Transverse colon (tissue), 4 donors: ENCODE measurements around the gene DMRTC2. TPM values are rescaled to one million over a fixed set of nuclear protein-coding genes. Genes with fewer than 3 reads are reported as not detected.

Experiments used
- DNase-seq: peaks from one replicate; pipeline ENCODE4 v3.0.0-alpha.2; 2019
- H3K27ac ChIP-seq, 4 donors: fragments of 200-600 bp; sonication (generic); 2 replicates each; pipeline ENCODE4 v1.5.1; 2016 to 2018; ENCODE audit warnings: inconsistent platforms in 4 of 4
- H3K27me3 ChIP-seq: fragments of 200-600 bp; sonication (generic); 2 replicates; pipeline ENCODE4 v1.5.1; 2017; ENCODE audit warnings: inconsistent platforms
- H3K36me3 ChIP-seq, 4 donors: fragments of 200-600 bp; sonication (generic); 2 replicates each; pipeline ENCODE4 v1.5.1; 2017 to 2019; ENCODE audit warnings: inconsistent platforms in 4 of 4
- H3K4me1 ChIP-seq, 4 donors: fragments of 200-600 bp; sonication (generic); 2 replicates each; pipeline ENCODE4 v1.5.1; 2017 to 2020; ENCODE audit warnings: inconsistent platforms in 4 of 4
- H3K4me3 ChIP-seq, 4 donors: fragments of 200-600 bp; sonication (generic); 1 replicate in 1 of 4; 2 replicates in 3 of 4; pipeline versions ENCODE4 v1.5.1 to v1.6.1; 2017 to 2019; ENCODE audit warnings: inconsistent platforms in 4 of 4
- H3K9me3 ChIP-seq, 2 donors: fragments of 200-600 bp; sonication (generic); 2 replicates each; pipeline ENCODE4 v1.5.1; 2017 to 2019; ENCODE audit warnings: inconsistent platforms in 2 of 2
- CTCF ChIP-seq, 5 experiments: fragments of 200-600 bp in 3 of 5; fragments of 450-650 bp in 2 of 5; sonication (generic) in 3 of 5; IDR thresholded peaks; 1 replicate in 2 of 5; 2 replicates in 3 of 5; pipeline ENCODE4 v1.5.1; 2016 to 2017; ENCODE audit warnings: antibody characterized with exemption in 5 of 5, inconsistent platforms in 3 of 5, mild to moderate bottlenecking in 2 of 5, moderate library complexity in 1 of 5
- EP300 ChIP-seq: sonication (generic); formaldehyde crosslinking; IDR thresholded peaks from one replicate; pipeline ENCODE4 v1.6.1; 2017; ENCODE audit warnings: antibody characterized with exemption, low read depth
- POLR2A ChIP-seq: fragments of 450-650 bp; IDR thresholded peaks from one replicate; pipeline ENCODE4 v1.6.1; 2016; ENCODE audit warnings: antibody characterized with exemption, mild to moderate bottlenecking, moderate library complexity
- POLR2AphosphoS5 ChIP-seq, 3 donors: sonication (generic); formaldehyde crosslinking; IDR thresholded peaks; one replicate each; pipeline ENCODE4 v1.6.1; 2016; ENCODE audit warnings: antibody characterized with exemption in 3 of 3
- WGBS, 2 donors: methylation state at CpG; one replicate each; pipeline ENCODE4 v1.1.5; 2018; ENCODE audit warnings: low coverage in 1 of 2; 5-methylcytosine and 5-hydroxymethylcytosine counted together
- in situ Hi-C, 4 donors: fragments of 200-750 bp; cut with MboI; loops; one replicate each; pipeline versions ENCODE4 v1.15.0 to v1.15.1; 2017; ENCODE audit warnings: low sequenced_read_pairs in 3 of 4, low pct_ligation_motif_present in 1 of 4, low pct_unique_long_range_greater_than_20kb in 1 of 4
- intact Hi-C: fragments of 100-400 bp; cut with DNase I; formaldehyde crosslinking; loops from one replicate; pipeline ENCODE4 v1.15.1; 2023; ENCODE audit warnings: low total_unique reads
- total RNA-seq, 4 donors: library from RNA; depleted of rRNA; stranded (reverse); fragments of >200 nt; gene quantifications; one replicate each; pipeline ENCODE4 v1.1.0, GENCODE V29; 2016

Gene DMRTC2
- total RNA-seq, 4 donors from 2014 or later, result not detected

GRCh38 chr19:41859213-41859617, 14.4 kb downstream of the DMRTC2 start:
- H3K4me3 ChIP-seq, result peak overlapping the region in 2 of 4 donors; percentile 72 to 92
- no peak for TF ChIP-seq EP300
- TF ChIP-seq POLR2A, result no peak
- TF ChIP-seq POLR2AphosphoS5 (IDR thresholded peaks at IDR 0.05), result no peak
- TF ChIP-seq CTCF (IDR thresholded peaks at IDR 0.05), result no peak
- no peak for DNase-seq
- no peaks in the 10 kb centered on the region for H3K27me3 ChIP-seq
- peaks cover 0 to 16% (median 8%) of the 10 kb centered on the region in 4 donors for H3K36me3 ChIP-seq
- peak overlapping the region; percentile 93 to 97 (median 95) for H3K27ac ChIP-seq
- H3K4me1 ChIP-seq, result peaks cover 26 to 34% (median 29%) of the 10 kb centered on the region in 4 donors
- in situ Hi-C loops (no loop called here), intact Hi-C loops (no loop called here)
- WGBS, 2 donors, result 2 to 6% methylated on average over 8 of the region's 8 CpGs
- no peaks in the 10 kb centered on the region for H3K9me3 ChIP-seq

GRCh38 chr19:41859618-41860418, 15.0 kb downstream of the DMRTC2 start, which contains the start of gene RPS19:
TSS of gene RPS19 (plus strand) at chr19:41860255. CDS start at chr19:41860775, 520 bp downstream.
- no peaks in the 10 kb centered on the region for H3K27me3 ChIP-seq
- H3K4me3 ChIP-seq, result peak within 1 kb of the TSS; percentile 72 to 92 (median 80)
- H3K4me1 ChIP-seq, result peaks cover 26 to 38% (median 29%) of the 10 kb centered on the region in 4 donors
- intact Hi-C loops (no loop called here), in situ Hi-C loops (no loop called here)
- TF ChIP-seq EP300 (no peak), CTCF (IDR thresholded peaks at IDR 0.05) (peak; percentile 62 to 99 (median 79)), POLR2A (peak; percentile 83), POLR2AphosphoS5 (IDR thresholded peaks at IDR 0.05) (peak; percentile 86 to 95 (median 94))
- peak within 1 kb of the TSS; percentile 93 to 97 (median 95) for H3K27ac ChIP-seq
- no peaks in the 10 kb centered on the region for H3K9me3 ChIP-seq
- WGBS, 2 donors, result 0 to 1% methylated on average over 14 to 46 of the region's 76 CpGs
- peaks cover 0 to 22% (median 11%) of the 10 kb centered on the region in 4 donors for H3K36me3 ChIP-seq
- DNase-seq, result peak; percentile 99

GRCh38 chr19:41860419-41861115, 15.7 kb downstream of the DMRTC2 start:
- intact Hi-C loops (no loop called here), in situ Hi-C loops (no loop called here)
- TF ChIP-seq POLR2A (no peak), POLR2AphosphoS5 (IDR thresholded peaks at IDR 0.05) (no peak), CTCF (IDR thresholded peaks at IDR 0.05) (no peak), EP300 (no peak)
- Histone ChIP-seq H3K27ac (peak overlapping the region; percentile 93 to 97 (median 95)), H3K9me3 (no peaks in the 10 kb centered on the region), H3K4me3 (peak overlapping the region; percentile 72 to 92 (median 80)), H3K27me3 (no peaks in the 10 kb centered on the region), H3K36me3 (peaks cover 0 to 28% (median 11%) of the 10 kb centered on the region in 4 donors), H3K4me1 (peaks cover 26 to 43% (median 29%) of the 10 kb centered on the region in 4 donors)
- DNase-seq, result no peak
- 1% methylated on average over 33 of the region's 45 CpGs; no CpG with 5 or more reads in 1 of the 2 donors for WGBS, 2 donors
